ENCODE measurements around the gene HDAC10.

HDAC10 gene

GRCh38 chr22:50262460-50262911 is 11.4 kb upstream of the HDAC10 start:
- TF ChIP-seq POLR2AphosphoS5 (IDR thresholded peaks at IDR 0.05; ENCODE audit: borderline replicate concordance, low read depth, low read length), result no peak
- no peak for TF ChIP-seq EZH2 (IDR thresholded peaks at IDR 0.05)
- no peak for TF ChIP-seq FOXP2 (optimal IDR thresholded peaks at IDR 0.05; ENCODE audit: control extremely low read depth, extremely low read length, insufficient read depth)
- Histone ChIP-seq H3K4me3 (no peak overlapping the region), H3K9ac (ENCODE audit: insufficient read length) (no peak overlapping the region), H3K9me3 (ENCODE audit: low read depth, low read length) (no peaks in the 10 kb centered on the region), H3K27ac (no peak overlapping the region), H3K36me3 (ENCODE audit: insufficient read depth, low read length) (no peaks in the 10 kb centered on the region)
- no peak for DNase-seq (ENCODE audit: low read depth, low spot score)

DNA sequence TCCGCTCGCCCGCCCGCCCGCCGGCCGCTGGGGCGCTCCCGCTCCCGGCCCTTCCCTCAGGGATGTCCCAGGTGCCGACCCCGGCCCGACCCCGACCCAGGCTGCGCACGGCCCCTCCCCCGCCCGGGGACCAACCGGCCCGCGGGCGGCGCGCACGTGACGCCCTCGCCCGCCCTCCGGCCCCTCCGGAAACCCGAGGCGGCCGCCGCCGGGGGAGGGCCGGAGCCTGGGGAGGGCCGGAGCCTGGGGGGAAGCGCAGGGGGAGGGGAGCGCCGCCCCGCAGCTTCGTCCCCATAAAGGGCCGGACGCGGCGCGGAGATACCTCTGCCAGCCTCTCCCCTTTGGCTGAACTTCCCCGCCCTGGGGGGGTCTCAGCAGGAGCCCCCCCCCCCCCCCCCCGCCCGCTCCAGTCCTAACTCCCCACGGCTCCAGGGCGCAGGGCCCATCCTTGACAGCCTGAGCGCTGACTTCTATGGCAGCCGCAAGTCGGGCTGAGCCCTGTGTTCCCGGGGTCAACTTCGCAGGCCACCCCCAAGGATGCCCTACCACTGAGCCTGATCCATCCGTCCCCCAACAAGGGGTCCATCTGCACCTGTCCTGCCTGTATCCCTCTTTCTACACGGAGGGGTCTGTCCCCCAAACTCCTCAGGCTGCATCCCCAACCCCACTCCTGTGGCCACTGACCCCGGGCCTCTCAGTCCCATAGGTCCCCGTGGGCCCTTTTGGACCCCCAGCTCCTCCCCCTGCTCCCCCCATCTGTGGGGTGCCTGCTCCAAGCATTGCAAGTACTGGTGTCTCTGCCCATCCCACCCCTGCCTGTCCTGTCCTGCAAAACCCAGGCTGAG is 10.8 kb upstream of the HDAC10 start, which contains the start of gene MAPK12:
Gene MAPK12 (minus strand): TSS at position 69 of the 845 bp plus-strand sequence. CDS start 174 bp downstream, outside the sequence.
- Histone ChIP-seq H3K27ac (no peak within 1 kb of the TSS), H3K36me3 (ENCODE audit: insufficient read depth, low read length) (no peaks in the 10 kb centered on the region), H3K4me3 (peak within 1 kb of the TSS; percentile 83), H3K9ac (ENCODE audit: insufficient read length) (peak within 1 kb of the TSS; percentile 69), H3K9me3 (ENCODE audit: low read depth, low read length) (no peaks in the 10 kb centered on the region)
- TF ChIP-seq EZH2 (IDR thresholded peaks at IDR 0.05), result no peak
- no peak for DNase-seq (ENCODE audit: low read depth, low spot score)

GRCh38 chr22:50260801-50261614 is 9.9 kb upstream of the HDAC10 start:
- Histone ChIP-seq H3K27ac (no peak overlapping the region), H3K4me3 (peak overlapping the region; percentile 83), H3K36me3 (ENCODE audit: insufficient read depth, low read length) (no peaks in the 10 kb centered on the region), H3K9me3 (ENCODE audit: low read depth, low read length) (no peaks in the 10 kb centered on the region), H3K9ac (ENCODE audit: insufficient read length) (peak overlapping the region; percentile 69)
- TF ChIP-seq FOXP2 (optimal IDR thresholded peaks at IDR 0.05; ENCODE audit: control extremely low read depth, extremely low read length, insufficient read depth), result no peak
- TF ChIP-seq POLR2AphosphoS5 (IDR thresholded peaks at IDR 0.05; ENCODE audit: borderline replicate concordance, low read depth, low read length), result peak; percentile 59
- no peak for DNase-seq (ENCODE audit: low read depth, low spot score)

GRCh38 chr22:50260434-50260800 is 9.4 kb upstream of the HDAC10 start:
- Histone ChIP-seq H3K9me3 (ENCODE audit: low read depth, low read length) (no peaks in the 10 kb centered on the region), H3K36me3 (ENCODE audit: insufficient read depth, low read length) (no peaks in the 10 kb centered on the region), H3K4me3 (peak overlapping the region; percentile 83), H3K27ac (no peak overlapping the region), H3K9ac (ENCODE audit: insufficient read length) (peak overlapping the region; percentile 69)
- no peak for TF ChIP-seq FOXP2 (optimal IDR thresholded peaks at IDR 0.05; ENCODE audit: control extremely low read depth, extremely low read length, insufficient read depth)
- no peak for TF ChIP-seq EZH2 (IDR thresholded peaks at IDR 0.05)
- no peak for TF ChIP-seq POLR2AphosphoS5 (IDR thresholded peaks at IDR 0.05; ENCODE audit: borderline replicate concordance, low read depth, low read length)
- no peak for DNase-seq (ENCODE audit: low read depth, low spot score)

- H3K9me3 ChIP-seq (ENCODE audit: low read depth, low read length), result no peaks in the 10 kb centered on the region
- no peaks in the 10 kb centered on the region for H3K36me3 ChIP-seq (ENCODE audit: insufficient read depth, low read length)
- DNase-seq (ENCODE audit: low read depth, low spot score), result no peak
- TF ChIP-seq FOXP2 (optimal IDR thresholded peaks at IDR 0.05; ENCODE audit: control extremely low read depth, extremely low read length, insufficient read depth) (no peak), POLR2AphosphoS5 (IDR thresholded peaks at IDR 0.05; ENCODE audit: borderline replicate concordance, low read depth, low read length) (no peak), EZH2 (IDR thresholded peaks at IDR 0.05) (no peak)
- H3K9ac ChIP-seq (ENCODE audit: insufficient read length), result no peak overlapping the region
- no peak overlapping the region for H3K4me3 ChIP-seq
- H3K27ac ChIP-seq, result no peak overlapping the region
Observed at GRCh38 chr22:50259302-50259701, 8.2 kb upstream of the HDAC10 start.

DNA sequence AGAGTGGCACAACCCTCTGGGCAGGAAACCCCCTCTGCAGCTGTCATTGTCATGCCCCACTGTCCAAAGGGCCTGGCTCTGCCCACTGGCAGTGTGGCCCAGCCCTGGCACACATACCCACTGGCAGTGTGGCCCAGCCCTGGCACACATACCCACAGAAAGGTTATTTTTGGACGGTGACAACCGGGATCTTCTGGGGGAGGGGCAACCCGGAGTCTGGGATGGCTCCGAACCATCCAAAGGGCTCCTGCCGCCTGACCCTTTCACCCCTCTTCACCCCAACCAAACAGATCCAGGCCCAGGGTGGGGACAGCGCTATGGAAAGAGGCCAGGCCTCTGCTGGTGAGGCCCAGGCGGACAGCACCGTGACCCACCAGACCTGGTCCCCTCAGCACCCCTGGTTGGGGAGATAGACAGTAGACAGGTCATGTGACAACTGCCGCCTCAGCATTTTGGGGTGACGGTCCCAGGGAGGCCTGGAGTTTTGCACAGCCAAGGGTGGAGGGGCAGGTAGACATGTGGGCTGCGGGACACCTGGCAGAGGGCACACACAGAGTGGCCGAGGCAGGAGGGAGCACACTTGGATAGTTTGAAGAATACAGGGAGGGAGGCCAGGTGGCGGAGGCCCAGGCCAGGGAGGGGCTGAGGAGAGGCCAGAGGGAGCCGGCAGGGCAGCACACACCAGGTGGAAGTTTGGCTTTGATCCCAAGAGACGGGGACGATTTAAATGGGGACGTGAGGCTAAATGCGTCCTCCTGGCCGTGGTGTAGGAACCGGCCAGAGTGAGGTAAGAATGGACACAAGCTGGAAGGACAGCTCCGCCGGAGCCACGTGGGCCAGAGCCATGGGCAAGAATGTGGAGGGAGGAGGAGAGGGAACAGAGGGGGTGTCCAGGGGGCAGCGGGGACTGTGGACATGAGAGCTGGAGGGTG is 7.6 kb upstream of the HDAC10 start:
- no peaks in the 10 kb centered on the region for H3K36me3 ChIP-seq (ENCODE audit: insufficient read depth, low read length)
- TF ChIP-seq EZH2 (IDR thresholded peaks at IDR 0.05) (no peak), POLR2AphosphoS5 (IDR thresholded peaks at IDR 0.05; ENCODE audit: borderline replicate concordance, low read depth, low read length) (no peak), FOXP2 (optimal IDR thresholded peaks at IDR 0.05; ENCODE audit: control extremely low read depth, extremely low read length, insufficient read depth) (no peak)
- H3K27ac ChIP-seq, result no peak overlapping the region
- H3K9ac ChIP-seq (ENCODE audit: insufficient read length), result no peak overlapping the region
- no peak for DNase-seq (ENCODE audit: low read depth, low spot score)
- no peak overlapping the region for H3K4me3 ChIP-seq
- no peaks in the 10 kb centered on the region for H3K9me3 ChIP-seq (ENCODE audit: low read depth, low read length)

DNA sequence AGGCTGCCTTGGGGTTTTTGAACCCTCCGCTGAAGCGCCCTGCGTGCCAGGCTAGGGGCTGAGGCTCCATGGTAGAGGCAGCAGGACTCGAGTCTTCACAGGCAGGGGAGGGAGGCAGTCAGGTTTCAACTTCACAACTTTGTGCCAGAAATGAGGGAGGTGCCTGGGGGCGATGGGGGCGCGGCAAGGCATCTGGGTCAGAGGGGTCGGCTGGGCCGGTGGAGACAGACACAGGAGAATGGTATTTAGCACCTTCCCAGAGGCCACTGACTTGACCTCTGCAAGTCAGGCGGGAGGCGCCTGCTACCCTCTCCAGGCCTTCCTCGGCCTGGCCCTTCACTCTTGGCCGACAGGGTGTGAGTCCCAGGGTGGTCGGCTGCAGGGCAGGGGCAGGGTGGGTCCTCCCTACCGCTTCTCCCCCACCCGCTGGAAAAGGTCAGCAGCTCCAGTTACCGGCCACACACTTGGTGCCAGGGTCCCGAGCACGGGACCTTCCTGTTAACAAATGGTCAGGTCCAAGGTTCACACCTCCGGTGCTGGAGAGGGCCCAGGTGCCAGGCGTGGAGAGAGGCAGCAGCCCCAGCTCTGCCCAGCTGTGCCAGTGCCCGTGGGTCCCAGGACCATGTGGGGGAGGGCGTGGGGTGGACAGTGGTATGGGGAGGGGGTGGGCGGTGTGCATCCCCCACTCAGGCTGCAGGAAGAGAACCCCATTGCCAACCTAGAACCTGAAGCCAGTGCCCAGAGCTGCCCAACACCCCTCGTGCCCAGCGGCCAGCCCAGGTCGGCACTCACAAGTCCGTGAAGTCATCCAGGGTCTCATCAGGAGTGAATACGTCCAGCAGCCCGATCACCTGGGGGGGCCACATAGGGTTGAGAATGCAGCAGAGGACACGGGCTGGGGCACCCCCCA is 6.6 kb upstream of the HDAC10 start:
- no peak overlapping the region for H3K9ac ChIP-seq (ENCODE audit: insufficient read length)
- no peak for TF ChIP-seq POLR2AphosphoS5 (IDR thresholded peaks at IDR 0.05; ENCODE audit: borderline replicate concordance, low read depth, low read length)
- no peak for TF ChIP-seq FOXP2 (optimal IDR thresholded peaks at IDR 0.05; ENCODE audit: control extremely low read depth, extremely low read length, insufficient read depth)
- no peak for TF ChIP-seq EZH2 (IDR thresholded peaks at IDR 0.05)
- no peak overlapping the region for H3K4me3 ChIP-seq
- H3K36me3 ChIP-seq (ENCODE audit: insufficient read depth, low read length), result no peaks in the 10 kb centered on the region
- H3K9me3 ChIP-seq (ENCODE audit: low read depth, low read length), result no peaks in the 10 kb centered on the region
- no peak overlapping the region for H3K27ac ChIP-seq
- no peak for DNase-seq (ENCODE audit: low read depth, low spot score)
